Measurements from ENCODE around the gene HPF1. TPM values are rescaled to one million over a fixed set of nuclear protein-coding genes. Genes with fewer than 3 reads are reported as not detected.
A peak's percentile ranks its signal among the peaks of the same experiment; 100 is the strongest.

HPF1 gene
- total RNA-seq, 1 donor from 2014 or later, result 32.3 TPM

- H3K36me3 Mint-ChIP-seq, result no peaks in the 10 kb centered on the region
- no peak overlapping the region for H3K4me3 Mint-ChIP-seq
- no peaks in the 10 kb centered on the region for H3K27me3 Mint-ChIP-seq
- no peaks in the 10 kb centered on the region for H3K9me3 Mint-ChIP-seq
- peaks cover 12% of the 10 kb centered on the region for H3K4me1 Mint-ChIP-seq (ENCODE audit: unreplicated experiment)
- DNase-seq (ENCODE audit: extremely low spot score, unreplicated experiment), result no peak
- TF ChIP-seq CTCF (conservative IDR thresholded peaks at IDR 0.05), result no peak
- no peak overlapping the region for H3K27ac Mint-ChIP-seq
These were observed 12.7 kb upstream of the HPF1 start for GRCh38 chr4:169770416-169770815.

DNA sequence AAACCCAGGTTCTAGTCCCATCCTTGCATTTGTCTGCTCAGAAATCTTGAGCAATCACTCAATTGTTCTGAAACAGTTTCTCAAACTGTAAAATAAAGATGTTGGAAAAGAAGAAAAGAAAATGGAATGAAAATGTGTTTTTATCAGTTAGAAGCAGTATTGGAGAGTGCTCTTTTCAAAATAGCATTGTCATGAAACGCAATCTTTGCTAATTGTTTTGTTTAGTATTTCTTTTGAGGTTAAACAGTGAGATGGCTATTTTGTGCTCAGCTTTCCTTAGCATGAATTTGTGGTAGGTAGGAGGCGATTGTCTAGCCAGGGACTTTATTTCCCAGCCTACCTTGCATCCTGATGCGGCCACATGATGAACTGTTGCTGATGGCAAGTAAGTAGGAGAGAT, 10.6 kb upstream of the HPF1 start:
- no peak overlapping the region for H3K27ac Mint-ChIP-seq
- no peak for DNase-seq (ENCODE audit: extremely low spot score, unreplicated experiment)
- no peak for TF ChIP-seq CTCF (conservative IDR thresholded peaks at IDR 0.05)
- H3K4me1 Mint-ChIP-seq (ENCODE audit: unreplicated experiment), result peaks cover 12% of the 10 kb centered on the region
- H3K4me3 Mint-ChIP-seq, result no peak overlapping the region
- no peaks in the 10 kb centered on the region for H3K36me3 Mint-ChIP-seq
- no peaks in the 10 kb centered on the region for H3K9me3 Mint-ChIP-seq
- no peaks in the 10 kb centered on the region for H3K27me3 Mint-ChIP-seq

GRCh38 chr4:169766741-169767140, 9.0 kb upstream of the HPF1 start:
- H3K4me1 Mint-ChIP-seq (ENCODE audit: unreplicated experiment), result peaks cover 12% of the 10 kb centered on the region
- DNase-seq (ENCODE audit: extremely low spot score, unreplicated experiment), result no peak
- TF ChIP-seq CTCF (conservative IDR thresholded peaks at IDR 0.05), result no peak
- H3K27me3 Mint-ChIP-seq, result no peaks in the 10 kb centered on the region
- no peak overlapping the region for H3K27ac Mint-ChIP-seq
- H3K9me3 Mint-ChIP-seq, result no peaks in the 10 kb centered on the region
- H3K36me3 Mint-ChIP-seq, result no peaks in the 10 kb centered on the region
- H3K4me3 Mint-ChIP-seq, result no peak overlapping the region

- no peak for DNase-seq (ENCODE audit: extremely low spot score, unreplicated experiment)
- H3K27me3 Mint-ChIP-seq, result no peaks in the 10 kb centered on the region
- peaks cover 12% of the 10 kb centered on the region for H3K4me1 Mint-ChIP-seq (ENCODE audit: unreplicated experiment)
- H3K36me3 Mint-ChIP-seq, result no peaks in the 10 kb centered on the region
- TF ChIP-seq CTCF (conservative IDR thresholded peaks at IDR 0.05), result no peak
- H3K4me3 Mint-ChIP-seq, result no peak overlapping the region
- no peaks in the 10 kb centered on the region for H3K9me3 Mint-ChIP-seq
- no peak overlapping the region for H3K27ac Mint-ChIP-seq
These were observed 8.1 kb upstream of the HPF1 start for GRCh38 chr4:169765835-169766234.

DNA sequence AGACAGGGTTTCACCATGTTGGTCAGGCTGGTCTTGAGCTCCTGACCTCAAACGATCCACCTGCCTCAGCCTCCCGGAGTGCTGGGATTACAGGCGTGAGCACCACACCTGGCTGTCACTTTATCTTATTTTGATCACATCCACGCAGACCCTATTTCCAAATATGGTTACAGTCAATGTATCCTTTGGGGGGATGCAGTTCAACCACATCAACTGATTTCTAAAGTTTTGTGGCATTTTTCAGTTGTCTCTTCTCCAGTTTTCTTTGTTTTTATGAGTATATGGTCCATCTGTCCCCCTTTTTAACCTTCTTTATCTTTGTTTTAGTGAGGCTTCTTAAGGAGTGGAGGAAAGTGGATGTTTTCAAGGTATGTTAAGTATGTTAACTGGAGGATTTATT, 4.1 kb upstream of the HPF1 start:
- Mint-ChIP-seq H3K4me3 (no peak overlapping the region), H3K36me3 (no peaks in the 10 kb centered on the region), H3K27me3 (peaks cover 10% of the 10 kb centered on the region), H3K4me1 (ENCODE audit: unreplicated experiment) (peaks cover 16% of the 10 kb centered on the region), H3K27ac (no peak overlapping the region), H3K9me3 (no peaks in the 10 kb centered on the region)
- no peak for TF ChIP-seq CTCF (conservative IDR thresholded peaks at IDR 0.05)
- DNase-seq (ENCODE audit: extremely low spot score, unreplicated experiment), result no peak

- Mint-ChIP-seq H3K36me3 (no peaks in the 10 kb centered on the region), H3K27me3 (peaks cover 10% of the 10 kb centered on the region), H3K9me3 (no peaks in the 10 kb centered on the region), H3K4me3 (peak overlapping the region; percentile 95), H3K4me1 (ENCODE audit: unreplicated experiment) (peaks cover 12% of the 10 kb centered on the region), H3K27ac (no peak overlapping the region)
- TF ChIP-seq CTCF (conservative IDR thresholded peaks at IDR 0.05), result no peak
- DNase-seq (ENCODE audit: extremely low spot score, unreplicated experiment), result no peak
These were observed 738 bp upstream of the HPF1 start for GRCh38 chr4:169758401-169758962.

Data from type B pancreatic cell (in vitro differentiated cells).